Left lobe of liver (tissue), 2 donors: ENCODE data around the gene GXYLT2. TPM values are rescaled to one million over a fixed set of nuclear protein-coding genes. Genes with fewer than 3 reads are reported as not detected.

Experiments used
- ATAC-seq: fragments of 200-7000 bp; cut with Tn5 transposase; one replicate; pipeline ENCODE4 v1.9.1; 2020; ENCODE audit warnings: mild to moderate bottlenecking, moderate library complexity
- DNase-seq: peaks from one replicate; pipeline ENCODE4 v3.0.0-alpha.2; 2020; ENCODE audit warnings: low spot score
- total RNA-seq: library from RNA; stranded (reverse); gene quantifications from one replicate; pipeline ENCODE4 v1.2.1, GENCODE V29; 2021
- donor health status: DM: no; HTN: no; CAD: no; lungs with moderate emphysema.
- donor health status: DM: no; HTN: yes; CAD: no.

The GXYLT2 gene
- total RNA-seq, 1 donor from 2014 or later: 0.20 TPM

GRCh38 chr3:73004316-73004715, 116.5 kb downstream of the GXYLT2 start:
- DNase-seq (no peak), ATAC-seq (no peak)

- DNase-seq: no peak
- ATAC-seq: no peak
Measured at GRCh38 chr3:73007992-73008712, 120.3 kb downstream of the GXYLT2 start.

GRCh38 chr3:73009008-73009407, 121.2 kb downstream of the GXYLT2 start:
- ATAC-seq (no peak), DNase-seq (no peak)

GRCh38 chr3:73009750-73010149, 121.9 kb downstream of the GXYLT2 start:
- no peak for ATAC-seq

GRCh38 chr3:73010158-73010557, 122.3 kb downstream of the GXYLT2 start:
- ATAC-seq: no peak
- DNase-seq: no peak

More at GRCh38 chr3:73009750-73010149, 121.9 kb downstream of the GXYLT2 start:
- no peak for DNase-seq

- DNase-seq: no peak
- no peak for ATAC-seq
Measured at GRCh38 chr3:73018298-73018697, 130.5 kb downstream of the GXYLT2 start.

GRCh38 chr3:73018790-73019441, 131.1 kb downstream of the GXYLT2 start:
- ATAC-seq: no peak
- DNase-seq: no peak

GRCh38 chr3:73021301-73021835, 133.5 kb downstream of the GXYLT2 start:
- no peak for DNase-seq
- peak; percentile 37 for ATAC-seq

- DNase-seq (no peak), ATAC-seq (no peak)
Measured at GRCh38 chr3:73024836-73025235, 137.0 kb downstream of the GXYLT2 start.

- DNase-seq: no peak
- no peak for ATAC-seq
Measured at GRCh38 chr3:73026111-73026759, 138.4 kb downstream of the GXYLT2 start.

Other genes starting within 250 kb of the GXYLT2 start
- 8.7 TPM for gene SHQ1, start 39.6 kb upstream of the GXYLT2 start, total RNA-seq
- 48.3 TPM for gene PPP4R2, start 108.8 kb downstream of the GXYLT2 start, total RNA-seq
- 2.0 TPM for gene EBLN2, start 173.6 kb downstream of the GXYLT2 start, total RNA-seq